Activated B cell treated with CpG ODN at 0.5 μM for 24 hours (primary cell): ENCODE measurements around the gene RPF1. TPM values are rescaled to one million over a fixed set of nuclear protein-coding genes. Genes with fewer than 3 reads are reported as not detected.

Experiments used
- ATAC-seq: fragments of 200-7000 bp; cut with Tn5 transposase; one replicate; pipeline ENCODE4 v1.10.0; 2021; ENCODE audit warnings: low read depth, mild to moderate bottlenecking, moderate library complexity
- CTCF ChIA-PET: fragments of 350-600 bp; sonication (Branson Sonifier 250); formaldehyde crosslinking; loops from one replicate; lab custom pipeline; 2021; ENCODE audit warnings: antibody characterized with exemption; lab: Charles Lee
- POLR2A ChIA-PET: fragments of 350-600 bp; sonication (Branson Sonifier 250); formaldehyde crosslinking; loops from one replicate; lab custom pipeline; 2021; ENCODE audit warnings: antibody characterized with exemption; lab: Charles Lee
- DNase-seq: peaks from one replicate; pipeline ENCODE4 v3.0.0; 2022
- H3K27ac Mint-ChIP-seq: one replicate; pipeline ENCODE4 v1.8.0; 2020; ENCODE audit warnings: mixed read lengths
- H3K27me3 Mint-ChIP-seq: one replicate; pipeline ENCODE4 v1.8.0; 2021; ENCODE audit warnings: mixed read lengths
- H3K36me3 Mint-ChIP-seq: one replicate; pipeline ENCODE4 v1.8.0; 2021; ENCODE audit warnings: low read depth, mixed read lengths
- H3K4me1 Mint-ChIP-seq: one replicate; pipeline ENCODE4 v1.8.0; 2021; ENCODE audit warnings: mixed read lengths
- H3K4me3 Mint-ChIP-seq: one replicate; pipeline ENCODE4 v1.8.0; 2020; ENCODE audit warnings: mild to moderate bottlenecking, mixed read lengths
- H3K9me3 Mint-ChIP-seq: one replicate; pipeline ENCODE4 v1.8.0; 2020; ENCODE audit warnings: mixed read lengths
- intact Hi-C: fragments of 100-400 bp; cut with micrococcal nuclease; formaldehyde crosslinking; loops from one replicate; pipeline ENCODE4 v1.15.1; 2024
- total RNA-seq: library from RNA; stranded (reverse); gene quantifications from 2 replicates; pipeline ENCODE4 v1.2.3, GENCODE V29; 2022
- TF ChIP-seq, protein P1 (sequence below): fragments of 200-600 bp; IDR thresholded peaks from one replicate; pipeline ENCODE4 v1.8.0; 2022; ENCODE audit warnings: antibody characterized with exemption, mild to moderate bottlenecking

Gene RPF1, protein sequence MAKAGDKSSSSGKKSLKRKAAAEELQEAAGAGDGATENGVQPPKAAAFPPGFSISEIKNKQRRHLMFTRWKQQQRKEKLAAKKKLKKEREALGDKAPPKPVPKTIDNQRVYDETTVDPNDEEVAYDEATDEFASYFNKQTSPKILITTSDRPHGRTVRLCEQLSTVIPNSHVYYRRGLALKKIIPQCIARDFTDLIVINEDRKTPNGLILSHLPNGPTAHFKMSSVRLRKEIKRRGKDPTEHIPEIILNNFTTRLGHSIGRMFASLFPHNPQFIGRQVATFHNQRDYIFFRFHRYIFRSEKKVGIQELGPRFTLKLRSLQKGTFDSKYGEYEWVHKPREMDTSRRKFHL
- 42.8 and 46.3 TPM in 2 replicates for total RNA-seq

DNA sequence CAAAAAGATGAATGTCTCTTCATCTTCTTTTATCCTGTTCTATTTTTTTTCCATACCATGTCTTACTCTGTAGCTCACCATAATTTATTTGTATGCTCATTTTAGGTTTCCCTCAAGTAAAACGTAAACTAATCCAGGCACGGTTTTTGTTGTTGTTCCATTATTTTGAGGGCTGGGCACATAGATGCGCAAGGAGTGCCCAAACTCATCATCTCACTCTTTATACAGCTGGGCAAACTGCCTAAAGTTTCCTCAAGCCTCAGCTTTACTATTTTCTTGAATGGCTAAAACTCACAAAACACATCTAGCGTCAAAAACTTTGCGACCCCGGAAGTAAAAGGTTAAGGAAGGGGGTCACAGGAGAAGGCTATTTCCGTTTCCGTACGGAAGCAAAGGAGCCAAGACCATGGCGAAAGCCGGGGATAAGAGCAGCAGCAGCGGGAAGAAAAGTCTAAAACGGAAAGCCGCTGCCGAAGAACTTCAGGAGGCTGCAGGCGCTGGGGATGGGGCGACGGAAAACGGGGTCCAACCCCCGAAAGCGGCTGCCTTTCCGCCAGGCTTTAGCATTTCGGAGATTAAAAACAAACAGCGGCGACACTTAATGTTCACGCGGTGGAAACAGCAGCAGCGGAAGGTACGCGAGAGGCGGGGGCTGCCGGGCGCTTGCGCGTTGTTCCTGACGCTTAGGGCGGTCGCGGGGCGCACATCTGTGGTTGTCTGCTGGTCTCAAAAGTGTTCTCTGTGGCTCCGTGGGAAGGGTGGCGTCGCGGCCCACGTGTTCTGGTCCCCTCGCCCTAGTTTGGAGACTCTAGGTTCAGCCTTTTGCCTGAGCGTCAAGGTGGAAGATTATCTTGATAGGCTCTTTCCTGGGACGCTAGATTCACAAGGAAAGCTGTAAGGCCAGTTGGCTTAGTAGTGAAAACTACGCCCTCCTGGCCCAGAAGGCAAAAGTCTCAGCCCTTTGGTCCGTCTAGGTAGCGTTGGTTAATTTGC lies at the start of gene RPF1:
Gene RPF1, plus strand, starts transcription at position 391 of the 993 bp plus-strand sequence. Its CDS starts 16 bp downstream, at position 407.
- peaks cover 37% of the 10 kb centered on the region for H3K4me1 Mint-ChIP-seq
- ChIA-PET POLR2A (interaction anchor here (0.6 to 5.7 kb wide), 11 partner anchors 10 to 797 kb away, joined by 3 to 52 read pairs (median 4); partner anchors contain the start of genes BCL10, CTBS, GNG5 and PRKACB), CTCF (interaction anchor here (0.8 to 2.1 kb wide), 5 partner anchors 27 to 337 kb away, joined by 3 to 8 read pairs (median 5); partner anchors contain the start of genes CTBS, GNG5 and SPATA1)
- H3K36me3 Mint-ChIP-seq = peaks cover 46% of the 10 kb centered on the region
- DNase-seq (peak; percentile 64), ATAC-seq (peak; percentile 96)
- peaks cover 11% of the 10 kb centered on the region for H3K9me3 Mint-ChIP-seq
- peak within 1 kb of the TSS; percentile 97 for H3K4me3 Mint-ChIP-seq
- peak within 1 kb of the TSS; percentile 97 for H3K27ac Mint-ChIP-seq
- peaks cover 21% of the 10 kb centered on the region for H3K27me3 Mint-ChIP-seq
- TF ChIP-seq, protein P1, sequence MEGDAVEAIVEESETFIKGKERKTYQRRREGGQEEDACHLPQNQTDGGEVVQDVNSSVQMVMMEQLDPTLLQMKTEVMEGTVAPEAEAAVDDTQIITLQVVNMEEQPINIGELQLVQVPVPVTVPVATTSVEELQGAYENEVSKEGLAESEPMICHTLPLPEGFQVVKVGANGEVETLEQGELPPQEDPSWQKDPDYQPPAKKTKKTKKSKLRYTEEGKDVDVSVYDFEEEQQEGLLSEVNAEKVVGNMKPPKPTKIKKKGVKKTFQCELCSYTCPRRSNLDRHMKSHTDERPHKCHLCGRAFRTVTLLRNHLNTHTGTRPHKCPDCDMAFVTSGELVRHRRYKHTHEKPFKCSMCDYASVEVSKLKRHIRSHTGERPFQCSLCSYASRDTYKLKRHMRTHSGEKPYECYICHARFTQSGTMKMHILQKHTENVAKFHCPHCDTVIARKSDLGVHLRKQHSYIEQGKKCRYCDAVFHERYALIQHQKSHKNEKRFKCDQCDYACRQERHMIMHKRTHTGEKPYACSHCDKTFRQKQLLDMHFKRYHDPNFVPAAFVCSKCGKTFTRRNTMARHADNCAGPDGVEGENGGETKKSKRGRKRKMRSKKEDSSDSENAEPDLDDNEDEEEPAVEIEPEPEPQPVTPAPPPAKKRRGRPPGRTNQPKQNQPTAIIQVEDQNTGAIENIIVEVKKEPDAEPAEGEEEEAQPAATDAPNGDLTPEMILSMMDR = no peak
- intact Hi-C loops = loop anchor here (1.0 kb wide), 6 partner anchors 27 to 211 kb away; partner anchors contain the start of genes CTBS, GNG5, SPATA1 and SSX2IP

DNA sequence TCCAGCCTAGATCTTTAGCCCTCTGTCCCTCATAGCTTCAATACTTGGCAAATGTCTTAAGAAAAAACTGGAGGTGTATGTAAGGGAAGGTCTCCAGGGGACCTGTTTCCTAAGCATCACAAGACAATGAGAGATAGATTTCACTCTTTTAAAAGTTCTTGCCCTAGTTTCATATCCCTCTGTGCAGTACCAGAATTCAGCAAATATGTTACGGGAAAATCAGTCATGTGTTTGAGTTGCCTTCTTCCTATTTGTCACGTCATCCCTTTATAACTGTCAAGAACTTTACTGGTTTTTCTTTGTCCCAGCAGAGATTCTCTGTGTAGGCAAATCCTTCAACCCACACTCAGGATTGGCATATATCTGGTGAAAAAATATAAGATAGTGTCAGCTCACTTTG lies 48.5 kb upstream of the RPF1 start:
- ChIA-PET POLR2A (interaction anchor here (0.7 kb wide), 1 partner anchor 44 kb away, joined by 4 read pairs; no protein-coding TSS in a partner anchor), CTCF (interaction anchor here (0.9 kb wide), 1 partner anchor 499 kb away, joined by 3 read pairs; no protein-coding TSS in a partner anchor)
- no peak overlapping the region for H3K27ac Mint-ChIP-seq
- no peak overlapping the region for H3K4me3 Mint-ChIP-seq
- H3K4me1 Mint-ChIP-seq = peaks cover 10% of the 10 kb centered on the region
- H3K36me3 Mint-ChIP-seq = no peaks in the 10 kb centered on the region
- ATAC-seq (no peak), DNase-seq (no peak)
- H3K27me3 Mint-ChIP-seq = no peaks in the 10 kb centered on the region
- H3K9me3 Mint-ChIP-seq = peaks cover 6% of the 10 kb centered on the region
- intact Hi-C loops = loop anchor here (10.0 kb wide), 1 partner anchor 824 kb away; the partner anchor contains the start of gene C1orf52
- TF ChIP-seq, protein P1 = no peak

GRCh38 chr1:84433258-84434080 lies 45.6 kb upstream of the RPF1 start:
- intact Hi-C loops = loop anchor here (1.0 to 10.0 kb wide), 5 partner anchors 135 to 821 kb away; partner anchors contain the start of gene C1orf52
- DNase-seq (no peak), ATAC-seq (peak; percentile 59)
- ChIA-PET POLR2A (interaction anchor here (0.9 to 2.3 kb wide), 2 partner anchors 141 to 289 kb away, joined by 3 to 6 read pairs; partner anchors contain the start of genes CTBS and PRKACB), CTCF (interaction anchor here (0.8 to 5.6 kb wide), 13 partner anchors 9 to 501 kb away, joined by 3 to 76 read pairs (median 4); partner anchors contain the start of genes PRKACB and SAMD13)
- TF ChIP-seq, protein P1 = peak; percentile 48
- H3K27me3 Mint-ChIP-seq = no peaks in the 10 kb centered on the region
- H3K4me1 Mint-ChIP-seq = peaks cover 9% of the 10 kb centered on the region
- H3K9me3 Mint-ChIP-seq = peaks cover 6% of the 10 kb centered on the region
- peak overlapping the region; percentile 15 for H3K27ac Mint-ChIP-seq
- no peaks in the 10 kb centered on the region for H3K36me3 Mint-ChIP-seq
- peak overlapping the region; percentile 65 for H3K4me3 Mint-ChIP-seq

- intact Hi-C loops = loop anchor here (2.0 to 10.0 kb wide), 2 partner anchors 529 to 821 kb away; partner anchors contain the start of gene C1orf52
- TF ChIP-seq, protein P1 = no peak
- ChIA-PET CTCF (interaction anchor here (0.7 to 5.6 kb wide), 11 partner anchors 11 to 502 kb away, joined by 3 to 76 read pairs (median 4); partner anchors contain the start of genes PRKACB and SPATA1), POLR2A (interaction anchor here (0.9 to 2.3 kb wide), 2 partner anchors 140 to 290 kb away, joined by 3 to 6 read pairs; partner anchors contain the start of genes CTBS and PRKACB)
- H3K27ac Mint-ChIP-seq = peak overlapping the region; percentile 15
- no peak for ATAC-seq
- peaks cover 6% of the 10 kb centered on the region for H3K9me3 Mint-ChIP-seq
- no peak for DNase-seq
- peaks cover 9% of the 10 kb centered on the region for H3K4me1 Mint-ChIP-seq
- H3K27me3 Mint-ChIP-seq = no peaks in the 10 kb centered on the region
- no peaks in the 10 kb centered on the region for H3K36me3 Mint-ChIP-seq
- peak overlapping the region; percentile 65 for H3K4me3 Mint-ChIP-seq
These were observed 44.8 kb upstream of the RPF1 start for GRCh38 chr1:84434081-84434769.
